H1 (cell line): ENCODE measurements around the gene BMPR1A. TPM values are rescaled to one million over a fixed set of nuclear protein-coding genes. Genes with fewer than 3 reads are reported as not detected.

ENCODE experiments used
- ASH2L ChIP-seq: fragments of 200-600, 300-600 bp; sonication (generic); IDR thresholded peaks from one replicate; pipeline ENCODE4 v1.7.1; 2017; ENCODE audit warnings: low read length
- BACH1 ChIP-seq: IDR thresholded peaks from 2 replicates; pipeline ENCODE4 v1.6.1; 2012; ENCODE audit warnings: low read length, improper control_type of control experiment
- BRCA1 ChIP-seq: IDR thresholded peaks from 2 replicates; pipeline ENCODE4 v1.6.1; 2012; ENCODE audit warnings: low read depth, low read length, improper control_type of control experiment
- CHD1 ChIP-seq: IDR thresholded peaks from 2 replicates; pipeline ENCODE4 v1.6.1; 2012; ENCODE audit warnings: low read depth, low read length, improper control_type of control experiment
- CHD2 ChIP-seq: IDR thresholded peaks from 2 replicates; pipeline ENCODE4 v1.6.1; 2012; ENCODE audit warnings: low read length, improper control_type of control experiment
- CREB1 ChIP-seq: IDR thresholded peaks from 2 replicates; pipeline ENCODE4 v1.6.1; 2012; ENCODE audit warnings: inconsistent platforms
- E2F6 ChIP-seq: IDR thresholded peaks from 2 replicates; pipeline ENCODE4 v1.6.1; 2012; ENCODE audit warnings: inconsistent platforms
- EP300 ChIP-seq, 2 experiments: IDR thresholded peaks; 1 replicate in 1 of 2; 2 replicates in 1 of 2; pipeline ENCODE4 v1.6.1; 2011 to 2012; ENCODE audit warnings: low read depth in 2 of 2, low read length in 2 of 2, mild to moderate bottlenecking in 2 of 2, borderline replicate concordance in 1 of 2, inconsistent platforms in 1 of 2, moderate library complexity in 1 of 2
- FOSL1 ChIP-seq: IDR thresholded peaks from 2 replicates; pipeline ENCODE4 v1.6.1; 2011; ENCODE audit warnings: mild to moderate bottlenecking, low read depth, low read length, moderate library complexity; ENCODE audit not compliant: insufficient read depth
- GTF2F1 ChIP-seq: IDR thresholded peaks from 2 replicates; pipeline ENCODE4 v1.6.1; 2012; ENCODE audit warnings: low read depth, low read length, improper control_type of control experiment, borderline replicate concordance
- JUND ChIP-seq: IDR thresholded peaks from 2 replicates; pipeline ENCODE4 v1.6.1; 2011; ENCODE audit warnings: mild to moderate bottlenecking, improper control_type of control experiment, low read length
- KDM4A ChIP-seq: IDR thresholded peaks from one replicate; pipeline ENCODE4 v1.7.1; 2012; ENCODE audit warnings: low read depth, mild to moderate bottlenecking, moderate library complexity, low read length, inconsistent platforms; ENCODE audit not compliant: severe bottlenecking
- POLR2AphosphoS5 ChIP-seq: IDR thresholded peaks from 2 replicates; pipeline ENCODE4 v1.6.1; 2011; ENCODE audit warnings: low read depth, low read length
- RBBP5 ChIP-seq: IDR thresholded peaks from 2 replicates; pipeline ENCODE4 v1.7.1; 2012; ENCODE audit warnings: low read depth, mild to moderate bottlenecking, inconsistent platforms, low read length, moderate library complexity, borderline replicate concordance
- RNF2 ChIP-seq: fragments of 200-900, 300-1000 bp; sonication (generic); IDR thresholded peaks from 2 replicates; pipeline ENCODE4 v1.7.1; 2016; ENCODE audit warnings: borderline replicate concordance, low read depth, mild to moderate bottlenecking, antibody characterized with exemption, low read length; ENCODE audit not compliant: poor library complexity, severe bottlenecking; ENCODE audit errors: missing control alignments
- SIN3A ChIP-seq, 2 experiments: IDR thresholded peaks in 1 of 2; conservative IDR thresholded peaks in 1 of 2; 2 replicates each; pipeline ENCODE4 v1.6.1; 2011 to 2012; ENCODE audit warnings: low read length in 2 of 2, improper control_type of control experiment in 1 of 2, low read depth in 1 of 2, mild to moderate bottlenecking in 1 of 2
- SRF ChIP-seq: IDR thresholded peaks from 2 replicates; pipeline ENCODE4 v1.6.1; 2011; ENCODE audit warnings: mild to moderate bottlenecking, low read depth, low read length, moderate library complexity
- TAF1 ChIP-seq: IDR thresholded peaks from 2 replicates; pipeline ENCODE4 v1.6.1; 2011; ENCODE audit warnings: mild to moderate bottlenecking, low read depth, low read length
- TAF7 ChIP-seq: optimal IDR thresholded peaks from 2 replicates; pipeline ENCODE3; 2011; ENCODE audit warnings: low read depth, mild to moderate bottlenecking, inconsistent platforms, low read length, moderate library complexity, borderline replicate concordance
- TBP ChIP-seq: IDR thresholded peaks from 2 replicates; pipeline ENCODE4 v1.6.1; 2011; ENCODE audit warnings: low read depth, low read length, improper control_type of control experiment
- USF2 ChIP-seq: IDR thresholded peaks from 2 replicates; pipeline ENCODE4 v1.6.1; 2011; ENCODE audit warnings: low read length, improper control_type of control experiment
- ZNF274 ChIP-seq: IDR thresholded peaks from 2 replicates; pipeline ENCODE4 v1.7.0; 2012; ENCODE audit warnings: low read length, borderline replicate concordance; ENCODE audit errors: extremely low read depth
- polyA plus RNA-seq, 7 experiments: library from polyadenylated mRNA; depleted of rRNA in 3 of 7; stranded (reverse) in 5 of 7; unstranded in 2 of 7; fragments of >200 nt in 5 of 7; fragments of 200-250 nt in 2 of 7; gene quantifications; 1 replicate in 5 of 7; 2 replicates in 1 of 7; 4 replicates in 1 of 7; pipeline versions ENCODE4 v1.2.1 to v1.2.3, GENCODE V29; 2011 to 2013; ENCODE audit warnings: missing spikeins in 2 of 7, mixed read lengths in 2 of 7
- total RNA-seq: library from RNA; stranded (reverse); fragmentation: NEBNext Ultra II Directional; extraction: Animal tissue kit (Norgen Biotek cat#: 25700); gene quantifications from 2 replicates; pipeline ENCODE4 v1.2.1, GENCODE V29; 2021

BMPR1A gene
- total and polyA plus RNA-seq, 2 of the 8 experiments (the other 6 are each of a cell fraction or from before 2014, with no cell fraction given), result 34.4 to 129 TPM

GRCh38 chr10:86795353-86795752 lies 38.9 kb downstream of the BMPR1A start (continued):
- TF ChIP-seq ASH2L (peak; percentile 22), POLR2AphosphoS5 (peak; percentile 22; the same call in 1 of the 2 replicates), GTF2F1 (no peak), BRCA1 (no peak), FOSL1 (no peak), ZNF274 (no peak), TBP (0 out of 2 replicates have a peak, but pooled peaks have one; percentile 35), TAF1 (0 out of 2 replicates have a peak, but pooled peaks have one; percentile 31), CHD1 (no peak), CREB1 (no peak), RNF2 (no peak), JUND (no peak), TAF7 (no peak), E2F6 (no peak), RBBP5 (no peak), USF2 (no peak), EP300 (IDR thresholded peaks at IDR 0.05; ENCODE audit: borderline replicate concordance in 1 of 2, low read depth in 2 of 2, low read length in 2 of 2) (no peak), CHD2 (no peak), BACH1 (no peak), SRF (no peak), SIN3A (conservative IDR thresholded peaks at IDR 0.05 in 1 of 2, IDR thresholded peaks at IDR 0.05 in 1 of 2; ENCODE audit: low read depth in 1 of 2, low read length in 2 of 2) (no peak), KDM4A (no peak)
